Measurements from ENCODE around the gene PRX.

DNA sequence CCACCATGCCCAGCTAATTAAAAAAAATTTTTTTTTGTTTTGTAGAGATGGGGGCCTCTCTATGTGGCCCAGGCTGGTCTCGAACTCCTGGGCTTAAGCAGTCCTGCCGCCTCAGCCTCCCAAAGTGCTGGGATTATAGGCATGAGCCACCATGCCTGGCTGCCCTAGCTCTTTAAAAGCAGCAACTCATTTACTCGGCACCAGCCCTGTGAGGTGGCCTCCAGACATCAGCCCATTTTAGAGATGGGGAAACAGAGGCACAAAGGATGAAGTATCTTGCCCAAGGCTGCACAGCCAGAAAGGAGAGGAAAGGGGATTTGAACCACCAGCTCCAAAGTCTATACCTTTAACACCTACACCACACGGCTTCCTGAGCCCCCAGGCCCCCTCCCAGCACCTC lies 312 bp downstream of the PRX start:
- TF ChIP-seq ERF (CRISPR knock-in tag; IDR thresholded peaks at IDR 0.05), result no peak
- peak; percentile 43 for TF ChIP-seq CHD4 (IDR thresholded peaks at IDR 0.05; ENCODE audit: insufficient read depth, insufficient replicate concordance, low read depth, low read length, poor library complexity, severe bottlenecking)
- TF ChIP-seq, protein P1, sequence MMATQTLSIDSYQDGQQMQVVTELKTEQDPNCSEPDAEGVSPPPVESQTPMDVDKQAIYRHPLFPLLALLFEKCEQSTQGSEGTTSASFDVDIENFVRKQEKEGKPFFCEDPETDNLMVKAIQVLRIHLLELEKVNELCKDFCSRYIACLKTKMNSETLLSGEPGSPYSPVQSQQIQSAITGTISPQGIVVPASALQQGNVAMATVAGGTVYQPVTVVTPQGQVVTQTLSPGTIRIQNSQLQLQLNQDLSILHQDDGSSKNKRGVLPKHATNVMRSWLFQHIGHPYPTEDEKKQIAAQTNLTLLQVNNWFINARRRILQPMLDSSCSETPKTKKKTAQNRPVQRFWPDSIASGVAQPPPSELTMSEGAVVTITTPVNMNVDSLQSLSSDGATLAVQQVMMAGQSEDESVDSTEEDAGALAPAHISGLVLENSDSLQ (IDR thresholded peaks at IDR 0.05), result no peak
- TF ChIP-seq, protein P2, sequence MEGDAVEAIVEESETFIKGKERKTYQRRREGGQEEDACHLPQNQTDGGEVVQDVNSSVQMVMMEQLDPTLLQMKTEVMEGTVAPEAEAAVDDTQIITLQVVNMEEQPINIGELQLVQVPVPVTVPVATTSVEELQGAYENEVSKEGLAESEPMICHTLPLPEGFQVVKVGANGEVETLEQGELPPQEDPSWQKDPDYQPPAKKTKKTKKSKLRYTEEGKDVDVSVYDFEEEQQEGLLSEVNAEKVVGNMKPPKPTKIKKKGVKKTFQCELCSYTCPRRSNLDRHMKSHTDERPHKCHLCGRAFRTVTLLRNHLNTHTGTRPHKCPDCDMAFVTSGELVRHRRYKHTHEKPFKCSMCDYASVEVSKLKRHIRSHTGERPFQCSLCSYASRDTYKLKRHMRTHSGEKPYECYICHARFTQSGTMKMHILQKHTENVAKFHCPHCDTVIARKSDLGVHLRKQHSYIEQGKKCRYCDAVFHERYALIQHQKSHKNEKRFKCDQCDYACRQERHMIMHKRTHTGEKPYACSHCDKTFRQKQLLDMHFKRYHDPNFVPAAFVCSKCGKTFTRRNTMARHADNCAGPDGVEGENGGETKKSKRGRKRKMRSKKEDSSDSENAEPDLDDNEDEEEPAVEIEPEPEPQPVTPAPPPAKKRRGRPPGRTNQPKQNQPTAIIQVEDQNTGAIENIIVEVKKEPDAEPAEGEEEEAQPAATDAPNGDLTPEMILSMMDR (IDR thresholded peaks at IDR 0.05 in 2 of 3, conservative IDR thresholded peaks at IDR 0.05 in 1 of 3; ENCODE audit: insufficient read depth in 2 of 3, low read depth in 1 of 3, low read length in 3 of 3), result no peak
